Epithelial cell of proximal tubule (primary cell): ENCODE data around the gene PTGR2. TPM values are rescaled to one million over a fixed set of nuclear protein-coding genes. Genes with fewer than 3 reads are reported as not detected.

Source experiments
- DNase-seq: peaks from one replicate; pipeline ENCODE4 v3.0.0-alpha.2; 2011; ENCODE audit warnings: low read depth
- H3K4me3 ChIP-seq: 2 replicates; pipeline ENCODE4 v1.5.1; 2011; ENCODE audit warnings: low read depth, mild to moderate bottlenecking, low read length
- CTCF ChIP-seq: conservative IDR thresholded peaks from 2 replicates; pipeline ENCODE4 v1.5.1; 2012; ENCODE audit warnings: low read depth, mild to moderate bottlenecking, low read length
- total RNA-seq: library from RNA; depleted of rRNA; stranded (reverse); fragments of >200 nt; gene quantifications from 2 replicates; pipeline ENCODE4 v1.2.3, GENCODE V29; 2015

Gene PTGR2
- total RNA-seq, 1 donor from 2014 or later = 4.8 TPM

GRCh38 chr14:73843296-73843695, 8.3 kb upstream of the PTGR2 start:
- no peak for TF ChIP-seq CTCF
- H3K4me3 ChIP-seq = no peak overlapping the region

GRCh38 chr14:73846947-73847346, 4.7 kb upstream of the PTGR2 start:
- DNase-seq = no peak
- no peak for TF ChIP-seq CTCF

More at GRCh38 chr14:73843296-73843695, 8.3 kb upstream of the PTGR2 start:
- no peak for DNase-seq

GRCh38 chr14:73851000-73851399, 631 bp upstream of the PTGR2 start:
- peak; percentile 86 for DNase-seq
- no peak for TF ChIP-seq CTCF
- peak overlapping the region; percentile 69 for H3K4me3 ChIP-seq

More at GRCh38 chr14:73846947-73847346, 4.7 kb upstream of the PTGR2 start:
- no peak overlapping the region for H3K4me3 ChIP-seq

DNA sequence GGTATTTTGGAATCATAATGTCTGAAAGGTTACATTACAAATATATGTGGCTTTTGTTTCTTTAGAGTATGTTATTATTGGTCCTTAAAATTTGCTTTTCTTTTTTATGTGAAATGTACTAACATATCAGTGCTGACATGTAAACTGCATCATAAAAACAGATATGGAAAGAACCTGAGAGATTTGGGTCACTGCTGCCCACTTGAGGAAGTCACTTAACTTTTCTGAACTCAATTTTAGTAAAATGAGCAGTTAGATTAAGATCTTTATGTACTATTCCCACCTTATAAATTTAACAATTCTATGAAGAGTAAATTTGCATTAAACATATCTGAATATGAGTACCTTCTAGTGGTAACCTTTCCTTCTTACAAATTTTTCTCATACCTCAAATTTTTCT, 7.5 kb downstream of the PTGR2 start:
- H3K4me3 ChIP-seq = no peak overlapping the region
- DNase-seq = no peak
- TF ChIP-seq CTCF = no peak

GRCh38 chr14:73861073-73861472, 9.4 kb downstream of the PTGR2 start:
- no peak for TF ChIP-seq CTCF
- no peak for DNase-seq
- H3K4me3 ChIP-seq = no peak overlapping the region

DNA sequence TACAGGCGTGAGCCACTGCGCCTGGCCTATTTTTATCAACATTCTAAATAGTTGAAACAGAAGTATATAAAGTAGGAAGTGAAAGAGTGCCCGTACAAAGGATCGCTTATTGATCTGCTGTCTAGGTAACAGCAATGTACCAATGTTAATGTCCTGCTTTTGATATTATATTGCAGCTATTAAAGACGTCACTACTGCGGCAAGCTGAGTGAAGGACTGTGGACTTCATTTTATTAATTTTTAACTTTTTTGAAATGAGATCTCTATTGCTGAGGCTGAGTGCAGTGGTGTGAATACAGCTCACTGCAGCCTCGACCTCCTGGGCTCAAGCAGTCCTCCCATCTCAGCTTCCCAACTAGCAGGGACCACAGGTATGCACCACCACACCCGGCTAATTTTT, 10.8 kb downstream of the PTGR2 start:
- TF ChIP-seq CTCF = no peak
- H3K4me3 ChIP-seq = no peak overlapping the region
- DNase-seq = no peak

DNA sequence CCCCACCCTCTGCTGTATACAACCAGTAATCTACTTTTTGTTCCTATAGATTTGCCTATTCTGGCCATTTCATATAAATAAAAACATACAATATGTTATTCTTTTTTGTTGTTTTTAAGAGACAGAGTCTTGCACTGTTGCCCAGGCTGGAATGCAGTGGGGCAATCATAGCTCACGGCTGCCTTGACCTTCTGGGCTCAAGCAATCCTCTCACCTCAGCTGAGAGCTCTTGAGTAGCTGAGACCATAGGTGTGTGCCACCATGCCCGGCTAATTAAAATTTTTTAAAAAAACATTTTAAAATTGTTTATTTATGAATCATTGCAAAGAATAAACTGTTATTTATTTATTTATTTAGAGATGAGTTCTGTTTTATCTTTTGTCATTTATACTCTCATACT, 11.6 kb downstream of the PTGR2 start:
- H3K4me3 ChIP-seq = no peak overlapping the region
- DNase-seq = no peak
- no peak for TF ChIP-seq CTCF
